ENCODE measurements around the gene SMIM38.

SMIM38 gene

DNA sequence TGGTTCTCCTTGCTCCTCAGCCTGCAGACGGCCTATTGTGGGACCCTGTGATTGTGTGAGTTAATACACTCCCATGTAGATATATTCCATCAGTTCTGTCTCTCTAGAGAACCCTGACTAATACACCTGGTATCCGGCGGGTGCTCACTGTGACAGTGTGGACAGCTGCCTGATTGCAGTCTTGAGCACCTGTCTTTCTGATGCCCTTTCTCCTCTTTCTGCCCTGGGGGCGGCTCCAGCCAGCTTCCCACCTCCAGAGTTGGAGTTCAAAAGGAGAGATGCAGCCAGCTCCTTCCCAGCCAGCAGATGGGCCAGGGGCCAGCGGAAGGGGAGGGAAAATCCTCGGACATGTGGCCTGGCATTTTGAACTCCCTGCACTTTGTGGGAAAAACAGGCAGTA, 15.0 kb downstream of the SMIM38 start:
- H3K4me3 Mint-ChIP-seq: no peak overlapping the region
- no peaks in the 10 kb centered on the region for H3K36me3 Mint-ChIP-seq
- H3K9me3 Mint-ChIP-seq (ENCODE audit: low read depth): no peaks in the 10 kb centered on the region
- H3K27ac Mint-ChIP-seq: no peak overlapping the region
- peaks cover 19% of the 10 kb centered on the region for H3K4me1 Mint-ChIP-seq (ENCODE audit: low read depth)
- no peaks in the 10 kb centered on the region for H3K27me3 Mint-ChIP-seq

- H3K36me3 Mint-ChIP-seq: no peaks in the 10 kb centered on the region
- no peak overlapping the region for H3K27ac Mint-ChIP-seq
- no peaks in the 10 kb centered on the region for H3K27me3 Mint-ChIP-seq
- H3K4me3 Mint-ChIP-seq: no peak overlapping the region
- H3K4me1 Mint-ChIP-seq (ENCODE audit: low read depth): peaks cover 11% of the 10 kb centered on the region
- no peaks in the 10 kb centered on the region for H3K9me3 Mint-ChIP-seq (ENCODE audit: low read depth)
Measured at GRCh38 chr11:69171476-69172240, 15.9 kb downstream of the SMIM38 start.

- Mint-ChIP-seq H3K4me3 (no peak overlapping the region), H3K9me3 (ENCODE audit: low read depth) (no peaks in the 10 kb centered on the region), H3K27ac (no peak overlapping the region), H3K4me1 (ENCODE audit: low read depth) (peaks cover 4% of the 10 kb centered on the region), H3K36me3 (peaks cover 2% of the 10 kb centered on the region), H3K27me3 (no peaks in the 10 kb centered on the region)
Measured at GRCh38 chr11:69172674-69173073, 16.9 kb downstream of the SMIM38 start.

DNA sequence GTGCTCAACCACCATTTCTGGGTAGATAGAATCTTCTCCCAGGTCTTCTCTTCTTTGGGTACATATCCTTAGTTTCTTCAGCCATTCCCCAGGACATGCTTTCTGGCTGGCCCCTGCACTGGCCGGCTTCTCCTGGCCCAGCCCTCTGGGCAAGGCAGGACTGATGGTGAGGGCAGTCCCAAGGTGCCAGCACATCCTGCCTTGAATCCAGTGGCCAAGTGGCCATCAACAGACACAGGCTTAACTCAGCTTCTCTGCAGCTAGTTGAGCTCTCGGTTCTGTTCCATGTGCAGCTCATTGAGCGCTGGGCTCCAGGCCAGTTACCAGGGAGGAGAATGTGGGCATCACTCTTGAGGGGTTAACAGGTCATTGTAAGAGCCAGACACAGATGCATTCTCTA, 17.6 kb downstream of the SMIM38 start:
- Mint-ChIP-seq H3K4me1 (ENCODE audit: low read depth) (peaks cover 1% of the 10 kb centered on the region), H3K36me3 (peaks cover 2% of the 10 kb centered on the region), H3K4me3 (no peak overlapping the region), H3K27me3 (no peaks in the 10 kb centered on the region), H3K9me3 (ENCODE audit: low read depth) (no peaks in the 10 kb centered on the region), H3K27ac (no peak overlapping the region)

DNA sequence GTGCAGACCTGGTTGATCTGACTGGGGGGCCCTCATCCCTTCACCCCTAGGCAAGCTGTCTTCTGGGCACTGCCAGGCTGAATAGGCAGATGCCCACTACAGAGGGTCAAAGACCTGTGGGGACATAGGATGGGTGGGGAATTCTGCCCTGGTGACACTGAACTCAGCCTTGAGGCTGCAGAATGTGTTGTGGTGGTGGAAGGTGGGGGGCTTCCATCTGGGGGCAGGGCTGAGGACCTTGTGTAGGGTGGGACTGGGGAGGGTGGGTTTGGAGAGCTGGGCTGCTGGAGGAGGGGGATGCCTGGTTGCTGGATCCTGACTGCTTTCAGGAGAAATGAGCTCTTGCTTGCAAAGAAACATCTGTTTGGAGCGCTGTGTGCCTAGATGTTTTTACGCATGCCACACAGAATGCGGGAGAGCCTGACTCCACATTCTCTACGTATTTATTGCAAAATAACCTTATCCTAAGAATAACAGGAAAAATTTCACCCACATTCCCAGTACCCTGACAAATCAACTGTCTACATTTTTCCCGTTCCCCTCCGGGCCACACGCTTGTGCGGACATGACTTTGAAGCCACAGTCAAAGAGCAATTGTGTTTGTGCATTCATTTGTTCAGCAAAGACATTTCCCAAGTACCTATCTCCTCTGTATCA, 18.3 kb downstream of the SMIM38 start:
- Mint-ChIP-seq H3K9me3 (ENCODE audit: low read depth) (no peaks in the 10 kb centered on the region), H3K36me3 (peaks cover 2% of the 10 kb centered on the region), H3K27ac (no peak overlapping the region), H3K4me1 (ENCODE audit: low read depth) (peaks cover 1% of the 10 kb centered on the region), H3K4me3 (no peak overlapping the region), H3K27me3 (no peaks in the 10 kb centered on the region)

DNA sequence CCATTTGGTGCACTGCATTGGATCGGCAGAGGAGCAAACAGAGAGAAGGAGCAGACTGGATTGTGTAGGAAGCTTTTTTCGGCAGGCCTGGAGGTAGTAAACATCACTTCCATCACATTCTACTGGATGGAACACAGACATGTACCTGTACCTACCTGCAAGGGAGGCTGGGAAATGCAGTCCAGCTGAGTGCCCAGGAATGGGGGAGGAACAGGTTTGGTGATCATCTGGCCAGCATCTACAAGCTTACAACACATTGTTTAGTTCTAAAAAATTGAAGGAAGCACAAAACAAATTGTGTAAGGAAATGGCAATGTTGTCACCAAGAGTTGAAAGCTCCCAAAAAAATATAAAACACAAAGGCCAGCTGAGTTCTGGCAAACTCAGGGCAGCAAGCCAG, 19.1 kb downstream of the SMIM38 start:
- no peaks in the 10 kb centered on the region for H3K9me3 Mint-ChIP-seq (ENCODE audit: low read depth)
- H3K4me1 Mint-ChIP-seq (ENCODE audit: low read depth): peaks cover 1% of the 10 kb centered on the region
- no peak overlapping the region for H3K4me3 Mint-ChIP-seq
- H3K36me3 Mint-ChIP-seq: peaks cover 2% of the 10 kb centered on the region
- H3K27me3 Mint-ChIP-seq: no peaks in the 10 kb centered on the region
- no peak overlapping the region for H3K27ac Mint-ChIP-seq

DNA sequence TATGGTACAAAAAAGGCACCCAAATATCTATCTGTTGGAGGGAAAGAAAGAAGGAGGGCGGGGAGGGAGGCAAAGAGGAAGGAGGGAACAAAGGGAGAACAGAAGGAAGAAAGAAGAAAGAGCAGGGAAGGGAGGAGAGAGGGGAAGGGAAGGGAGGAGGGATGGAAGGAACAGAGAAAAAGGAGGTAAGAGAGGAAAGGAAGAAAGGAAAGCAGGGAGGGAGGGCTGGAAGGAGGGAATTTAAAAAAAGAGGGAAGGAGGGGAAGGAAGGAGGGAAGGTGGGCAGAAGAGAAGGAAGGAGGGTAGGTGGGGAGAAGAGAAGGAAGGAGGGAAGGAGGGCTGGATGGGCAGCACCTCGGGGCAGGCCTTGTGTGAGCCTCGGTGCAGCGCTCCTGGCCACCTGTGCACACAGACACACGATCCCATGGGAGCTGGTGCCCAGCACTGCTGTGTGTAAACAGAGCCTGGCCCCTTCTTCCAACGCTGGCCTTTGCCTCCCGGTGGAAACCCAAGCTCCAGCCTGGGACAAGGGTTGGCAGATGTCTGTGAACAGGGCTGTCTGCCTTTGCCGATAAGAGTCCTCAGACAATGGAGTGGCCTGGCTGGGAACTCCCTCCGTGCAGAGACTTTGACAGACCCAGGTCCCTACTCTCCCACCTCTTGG, 23.2 kb downstream of the SMIM38 start:
- Mint-ChIP-seq H3K9me3 (ENCODE audit: low read depth) (no peaks in the 10 kb centered on the region), H3K27ac (no peak overlapping the region), H3K4me1 (ENCODE audit: low read depth) (no peaks in the 10 kb centered on the region), H3K27me3 (no peaks in the 10 kb centered on the region), H3K36me3 (peaks cover 2% of the 10 kb centered on the region), H3K4me3 (no peak overlapping the region)

DNA sequence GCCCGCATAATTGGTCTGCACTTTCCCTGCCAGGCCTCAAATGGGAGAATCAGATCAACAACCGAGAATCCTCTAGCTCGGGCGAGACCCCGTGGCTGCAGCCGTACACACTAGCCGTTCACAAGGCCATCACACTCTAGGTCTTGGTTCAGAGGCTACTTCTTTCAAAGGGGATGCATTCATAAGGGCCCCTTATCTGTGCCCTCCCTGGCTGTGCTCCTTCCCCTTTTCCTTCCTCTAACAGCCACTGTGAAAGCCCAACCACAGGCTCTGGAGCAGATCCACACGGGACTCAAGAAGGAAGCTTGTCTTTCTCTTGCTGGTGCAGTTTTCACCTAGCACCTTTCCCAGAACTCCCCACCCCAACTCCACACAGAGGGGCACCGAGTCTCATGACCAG, 24.5 kb downstream of the SMIM38 start:
- Mint-ChIP-seq H3K36me3 (peaks cover 2% of the 10 kb centered on the region), H3K4me1 (ENCODE audit: low read depth) (no peaks in the 10 kb centered on the region), H3K27ac (no peak overlapping the region), H3K27me3 (no peaks in the 10 kb centered on the region), H3K9me3 (ENCODE audit: low read depth) (no peaks in the 10 kb centered on the region), H3K4me3 (no peak overlapping the region)

DNA sequence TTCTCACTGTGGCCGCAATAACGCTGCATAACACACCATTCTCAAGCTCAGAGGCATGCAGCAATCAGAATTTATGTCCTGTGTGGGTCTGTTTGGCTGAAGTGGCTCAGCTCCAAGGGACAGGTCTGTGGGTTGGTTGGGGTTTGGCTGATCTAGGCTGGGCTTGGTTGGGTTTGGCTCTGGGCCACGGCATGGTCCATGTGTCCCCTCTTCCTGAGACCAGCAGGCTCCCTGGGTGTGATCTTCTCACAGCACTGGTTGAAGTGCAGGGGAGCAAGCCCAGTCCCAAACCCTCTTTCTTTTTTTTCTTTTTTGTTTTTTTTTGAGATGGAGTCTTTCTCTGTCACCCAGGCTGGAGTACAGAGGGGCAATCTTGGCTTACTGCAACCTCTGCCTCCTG, 25.0 kb downstream of the SMIM38 start:
- no peak overlapping the region for H3K27ac Mint-ChIP-seq

GRCh38 chr11:69183613-69184012, 27.9 kb downstream of the SMIM38 start:
- no peaks in the 10 kb centered on the region for H3K36me3 Mint-ChIP-seq
- no peaks in the 10 kb centered on the region for H3K4me1 Mint-ChIP-seq (ENCODE audit: low read depth)
- H3K4me3 Mint-ChIP-seq: no peak overlapping the region
- H3K27ac Mint-ChIP-seq: no peak overlapping the region
- H3K27me3 Mint-ChIP-seq: peaks cover 2% of the 10 kb centered on the region
- peaks cover 6% of the 10 kb centered on the region for H3K9me3 Mint-ChIP-seq (ENCODE audit: low read depth)

More for the DNA sequence above, 25.0 kb downstream of the SMIM38 start:
- Mint-ChIP-seq H3K27me3 (no peaks in the 10 kb centered on the region), H3K4me3 (no peak overlapping the region), H3K9me3 (ENCODE audit: low read depth) (no peaks in the 10 kb centered on the region), H3K36me3 (peaks cover 2% of the 10 kb centered on the region), H3K4me1 (ENCODE audit: low read depth) (no peaks in the 10 kb centered on the region)

- Mint-ChIP-seq H3K27me3 (peaks cover 2% of the 10 kb centered on the region), H3K9me3 (ENCODE audit: low read depth) (peaks cover 6% of the 10 kb centered on the region), H3K36me3 (peaks cover 3% of the 10 kb centered on the region), H3K4me1 (ENCODE audit: low read depth) (no peaks in the 10 kb centered on the region), H3K4me3 (no peak overlapping the region), H3K27ac (no peak overlapping the region)
Measured at GRCh38 chr11:69186316-69187260, 30.9 kb downstream of the SMIM38 start.

- H3K36me3 Mint-ChIP-seq: peaks cover 3% of the 10 kb centered on the region
- H3K27me3 Mint-ChIP-seq: peaks cover 2% of the 10 kb centered on the region
- no peak overlapping the region for H3K27ac Mint-ChIP-seq
- no peak overlapping the region for H3K4me3 Mint-ChIP-seq
- H3K4me1 Mint-ChIP-seq (ENCODE audit: low read depth): no peaks in the 10 kb centered on the region
- peaks cover 6% of the 10 kb centered on the region for H3K9me3 Mint-ChIP-seq (ENCODE audit: low read depth)
Measured at GRCh38 chr11:69187540-69188065, 31.9 kb downstream of the SMIM38 start.

- Mint-ChIP-seq H3K9me3 (ENCODE audit: low read depth) (peaks cover 6% of the 10 kb centered on the region), H3K27ac (no peak overlapping the region), H3K27me3 (peaks cover 2% of the 10 kb centered on the region), H3K4me3 (no peak overlapping the region), H3K36me3 (peaks cover 3% of the 10 kb centered on the region), H3K4me1 (ENCODE audit: low read depth) (no peaks in the 10 kb centered on the region)
Measured at GRCh38 chr11:69189059-69189458, 33.3 kb downstream of the SMIM38 start.

DNA sequence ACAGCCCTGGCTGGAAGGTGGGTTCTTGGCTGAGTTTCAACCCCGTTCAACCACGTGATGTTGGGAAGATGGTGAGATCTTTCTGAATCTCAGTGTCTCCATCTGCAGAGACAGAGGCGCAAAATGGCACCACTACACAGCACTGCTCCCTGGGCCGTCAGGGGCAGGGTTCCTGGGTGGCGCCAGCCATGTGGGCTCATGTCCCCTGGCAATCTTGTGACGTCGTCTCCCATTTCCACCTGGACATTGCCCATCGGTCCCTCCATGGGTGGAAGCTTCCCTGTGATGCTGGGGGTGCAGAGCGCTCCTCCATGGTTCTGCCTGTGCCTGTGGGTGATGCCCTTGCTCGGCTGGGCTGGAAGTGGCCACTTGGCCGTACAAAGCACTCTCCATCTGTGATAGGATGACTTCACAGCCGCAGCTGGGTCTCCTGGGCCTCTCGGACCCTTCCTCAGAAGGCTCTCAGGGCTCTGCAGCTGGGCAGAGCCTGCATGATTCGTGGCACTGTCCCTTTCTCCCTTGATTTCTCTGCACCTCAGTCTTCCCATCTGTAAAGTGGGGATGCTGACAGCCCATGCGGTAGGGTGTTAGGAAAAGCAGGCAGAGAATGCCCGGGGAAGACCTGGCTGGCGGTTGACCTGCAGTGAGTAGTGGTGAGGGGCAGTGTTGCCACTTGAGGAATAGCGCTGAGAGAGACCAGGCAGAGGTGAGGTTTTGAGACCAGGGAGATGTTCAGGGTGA, 35.2 kb downstream of the SMIM38 start:
- peaks cover 2% of the 10 kb centered on the region for H3K27me3 Mint-ChIP-seq
- no peak overlapping the region for H3K4me3 Mint-ChIP-seq
- no peaks in the 10 kb centered on the region for H3K4me1 Mint-ChIP-seq (ENCODE audit: low read depth)
- peaks cover 6% of the 10 kb centered on the region for H3K36me3 Mint-ChIP-seq
- no peak overlapping the region for H3K27ac Mint-ChIP-seq
- peaks cover 16% of the 10 kb centered on the region for H3K9me3 Mint-ChIP-seq (ENCODE audit: low read depth)

All from activated naive CD8-positive, alpha-beta T cell (primary cell).